Endometrial microvascular endothelial cells (primary cell): ENCODE results near the gene GPR87. TPM values are rescaled to one million over a fixed set of nuclear protein-coding genes. Genes with fewer than 3 reads are reported as not detected.

Experiments
- in situ Hi-C: cut with HindIII; loops from 2 replicates; pipeline ENCODE4 v1.10.0; 2017; ENCODE audit warnings: low sequenced_read_pairs, low pct_unique_long_range_greater_than_20kb; ENCODE audit errors: inconsistent ontology term
- total RNA-seq: library from RNA; depleted of rRNA; stranded (reverse); fragments of >200 nt; gene quantifications from one replicate; pipeline ENCODE4 v1.2.3, GENCODE V29; 2015; ENCODE audit errors: inconsistent ontology term

Gene GPR87
- total RNA-seq, 1 donor from 2014 or later: not detected

DNA sequence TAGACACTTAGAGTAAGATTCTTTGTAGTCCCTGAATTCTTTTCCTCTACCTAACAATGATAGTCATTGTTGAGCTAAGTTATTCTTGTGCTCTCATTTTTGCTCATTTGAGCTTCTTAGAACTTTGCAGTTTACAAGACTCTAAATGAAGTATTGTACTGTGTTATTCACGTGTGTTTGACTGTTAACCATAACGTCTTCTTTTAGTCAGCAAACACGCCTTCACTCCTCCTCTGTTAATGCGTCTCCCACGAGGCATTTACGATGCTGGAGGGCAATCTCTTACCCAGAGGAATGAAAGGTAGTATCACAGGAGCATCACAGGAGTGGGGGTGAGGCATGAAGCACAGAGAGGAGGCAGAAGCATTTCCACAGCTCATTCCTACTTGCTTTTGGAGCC lies 23.5 kb downstream of the GPR87 start:
- in situ Hi-C loops: no loop called here

DNA sequence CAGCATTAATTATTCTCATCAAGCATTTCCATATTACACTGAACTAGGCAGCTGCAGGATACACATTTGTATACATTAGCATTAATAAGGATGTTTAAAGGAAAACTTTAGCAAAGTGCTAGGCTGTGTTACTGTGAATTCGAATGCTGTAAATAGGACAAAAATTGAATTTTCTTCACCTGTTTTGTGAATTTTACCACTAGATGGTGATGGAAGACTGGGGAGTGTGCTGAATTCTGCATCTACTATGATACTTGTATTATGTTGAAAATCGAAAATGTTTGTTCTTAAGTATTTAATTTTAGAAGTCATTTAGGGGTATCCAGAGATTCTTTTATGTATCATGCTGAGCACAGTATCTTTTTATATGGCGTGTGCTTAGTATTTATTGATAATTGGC lies 25.9 kb downstream of the GPR87 start:
- in situ Hi-C loops: no loop called here

DNA sequence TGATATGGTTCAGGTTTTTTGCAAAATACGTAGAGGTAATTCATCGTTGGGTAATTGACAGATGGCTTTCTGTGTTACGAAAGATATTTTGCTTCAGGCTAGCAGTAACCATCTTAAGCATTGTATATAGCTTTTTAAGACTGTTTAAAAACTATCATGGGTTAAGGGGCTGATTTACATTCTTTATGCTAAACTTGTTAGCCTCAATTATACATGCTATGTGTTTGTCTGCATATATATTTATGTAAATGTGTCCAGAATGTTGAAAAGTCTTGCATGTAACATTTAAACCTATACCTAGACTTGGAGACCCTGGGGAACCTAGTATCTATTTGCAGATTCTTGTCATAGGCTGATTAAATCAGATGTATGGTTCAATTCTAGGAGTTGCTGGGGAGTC lies 27.2 kb downstream of the GPR87 start:
- in situ Hi-C loops: no loop called here

DNA sequence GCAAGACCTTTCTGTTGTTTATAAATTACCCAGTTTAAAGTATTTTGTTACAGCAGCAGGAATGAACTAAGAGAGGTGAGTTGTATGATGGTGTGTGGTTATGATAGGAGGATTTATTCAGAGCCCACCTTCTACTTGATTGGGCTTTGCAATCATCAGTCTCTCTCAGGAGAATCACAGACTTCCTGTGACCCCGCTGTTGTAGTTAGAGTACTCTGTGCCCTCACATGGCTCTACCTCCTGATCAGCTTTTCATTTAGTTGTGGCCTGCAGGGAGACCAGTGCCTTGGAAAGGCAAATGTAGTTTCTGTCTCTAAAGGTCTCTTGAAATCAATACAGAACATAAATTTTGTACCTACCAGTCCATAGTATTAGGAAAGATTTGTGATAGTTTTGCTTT lies 30.7 kb downstream of the GPR87 start:
- in situ Hi-C loops: no loop called here

DNA sequence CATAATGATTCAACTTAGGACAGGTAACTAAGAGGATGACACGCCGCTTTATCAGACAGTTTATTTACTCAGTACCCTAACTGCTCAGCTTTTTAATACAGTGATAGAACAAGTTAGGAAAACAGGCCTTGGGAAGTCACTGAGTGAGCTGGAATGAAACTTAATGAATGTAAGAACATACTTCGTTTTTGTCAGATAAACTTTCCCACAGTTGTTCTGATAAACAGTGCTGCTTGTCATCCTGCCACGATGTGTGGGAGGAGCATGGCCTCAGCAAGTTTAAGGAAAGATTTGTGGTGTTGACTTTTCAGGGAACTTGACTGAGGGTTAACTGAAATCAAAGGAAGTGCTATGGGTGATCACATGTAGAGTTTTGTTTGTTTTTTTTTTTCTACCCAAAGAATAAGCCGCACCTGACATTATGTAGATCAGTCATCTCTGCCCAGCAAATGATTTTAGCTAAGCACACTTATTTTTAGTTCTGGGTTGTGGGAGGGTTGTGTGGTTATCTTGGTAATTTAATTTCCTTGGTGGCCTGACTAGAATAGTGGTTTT lies 32.6 kb downstream of the GPR87 start:
- in situ Hi-C loops: no loop called here

DNA sequence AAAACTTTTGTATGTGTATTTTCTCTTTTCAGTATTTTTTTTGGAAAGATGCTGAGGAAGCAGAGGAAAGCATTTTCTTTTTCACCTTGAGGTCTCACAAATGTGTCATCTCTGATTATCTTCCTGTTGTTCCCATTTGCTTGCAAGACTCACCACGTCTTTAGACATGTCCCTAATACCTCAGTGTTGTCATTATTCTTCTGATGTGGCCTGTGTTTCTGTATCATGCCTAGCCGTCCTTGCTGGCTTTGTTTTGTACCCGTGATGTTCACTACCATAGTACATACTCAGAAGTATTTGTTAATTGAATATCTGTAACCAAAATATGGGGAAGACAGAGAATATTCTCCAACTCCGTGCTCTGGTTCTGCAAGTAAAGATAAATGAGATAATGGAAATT lies 33.2 kb downstream of the GPR87 start:
- in situ Hi-C loops: no loop called here

DNA sequence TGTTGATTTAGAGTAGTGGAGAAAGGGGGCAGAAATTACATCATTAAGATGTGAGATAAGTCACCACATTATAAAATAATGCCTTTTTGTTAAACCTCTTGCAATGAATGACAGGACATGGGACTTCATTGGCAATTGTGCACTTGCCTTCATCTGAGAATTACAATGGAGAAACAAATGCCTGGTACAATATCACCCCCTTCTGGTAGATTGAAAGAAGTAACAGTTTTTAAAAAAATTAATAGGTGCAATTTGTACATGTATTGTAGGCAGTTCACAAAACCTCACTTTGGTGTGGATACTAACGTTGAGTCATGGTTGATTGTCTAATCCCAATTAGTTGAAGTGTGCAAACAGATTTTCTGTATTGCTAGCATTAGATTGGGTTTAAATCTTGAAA lies 33.7 kb downstream of the GPR87 start:
- in situ Hi-C loops: no loop called here

DNA sequence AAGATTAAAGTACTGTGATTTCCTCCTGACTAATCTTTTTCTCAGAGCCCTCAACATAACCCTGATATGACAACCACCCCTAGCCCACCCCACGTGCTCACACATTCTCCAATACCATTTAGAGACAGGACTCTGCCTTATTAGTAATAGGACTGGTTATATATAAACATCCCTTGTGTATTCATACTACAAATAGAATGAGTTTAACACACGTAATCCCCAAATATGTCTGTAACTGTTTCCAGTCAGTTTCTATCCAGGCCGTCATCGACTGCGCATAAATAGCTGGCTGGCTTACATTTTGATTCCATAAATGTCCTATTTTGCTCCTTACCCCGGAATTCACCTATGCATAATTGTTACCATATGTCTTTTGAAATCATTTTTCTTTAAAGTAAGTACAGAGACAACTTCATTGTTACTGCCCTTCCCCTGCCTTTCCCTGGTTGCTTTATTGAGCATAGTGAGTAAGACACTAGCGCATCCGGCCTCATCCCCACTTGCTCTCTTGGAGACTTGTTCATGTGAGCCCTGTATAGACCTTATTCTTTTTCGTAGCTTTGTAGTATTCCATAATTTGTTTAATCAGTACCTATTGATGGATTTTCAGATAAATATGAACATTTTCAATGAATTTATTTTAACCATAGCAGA lies 34.8 kb downstream of the GPR87 start:
- in situ Hi-C loops: no loop called here

DNA sequence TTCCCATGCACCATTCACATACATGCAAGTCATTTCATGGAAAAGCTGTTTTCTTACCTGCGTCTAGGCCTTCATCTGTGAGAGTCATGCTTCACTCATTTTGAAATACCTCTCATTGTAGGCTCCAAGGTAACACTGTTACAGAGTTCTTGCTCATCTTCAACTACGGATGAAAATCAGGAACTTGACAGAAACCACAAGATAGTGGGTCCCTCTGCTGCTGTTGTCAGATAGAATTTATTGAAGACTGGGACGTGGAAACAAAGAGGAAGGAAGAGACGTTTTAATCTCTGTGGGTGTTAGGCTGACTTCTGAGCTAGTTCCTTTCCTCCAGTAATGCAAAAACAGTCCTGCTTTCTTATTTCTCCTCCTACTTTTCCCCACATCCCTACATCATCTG lies 38.4 kb downstream of the GPR87 start, which contains the start of gene P2RY14:
TSS of gene P2RY14 (minus strand) at position 313 of the 400 bp plus-strand sequence. CDS start 64,226 bp downstream, outside the sequence.
- in situ Hi-C loops: no loop called here

DNA sequence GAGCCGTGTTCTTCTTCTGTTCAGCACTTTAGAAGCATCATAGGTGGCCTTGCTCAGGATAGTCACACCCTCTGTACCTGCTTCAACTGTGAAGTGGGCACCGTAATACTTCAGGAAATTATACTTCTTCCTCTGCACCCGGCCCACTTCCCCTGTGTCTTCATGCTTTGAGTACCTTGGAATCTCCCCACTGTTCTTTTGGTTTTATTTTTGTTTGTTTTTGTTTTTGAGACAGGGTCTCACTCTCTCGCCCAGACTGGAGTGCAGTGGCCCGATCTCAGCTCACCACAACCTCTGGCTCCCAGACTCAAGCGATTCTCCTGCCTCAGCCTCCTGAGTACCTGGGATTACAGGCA lies 40.0 kb downstream of the GPR87 start:
- in situ Hi-C loops: no loop called here

DNA sequence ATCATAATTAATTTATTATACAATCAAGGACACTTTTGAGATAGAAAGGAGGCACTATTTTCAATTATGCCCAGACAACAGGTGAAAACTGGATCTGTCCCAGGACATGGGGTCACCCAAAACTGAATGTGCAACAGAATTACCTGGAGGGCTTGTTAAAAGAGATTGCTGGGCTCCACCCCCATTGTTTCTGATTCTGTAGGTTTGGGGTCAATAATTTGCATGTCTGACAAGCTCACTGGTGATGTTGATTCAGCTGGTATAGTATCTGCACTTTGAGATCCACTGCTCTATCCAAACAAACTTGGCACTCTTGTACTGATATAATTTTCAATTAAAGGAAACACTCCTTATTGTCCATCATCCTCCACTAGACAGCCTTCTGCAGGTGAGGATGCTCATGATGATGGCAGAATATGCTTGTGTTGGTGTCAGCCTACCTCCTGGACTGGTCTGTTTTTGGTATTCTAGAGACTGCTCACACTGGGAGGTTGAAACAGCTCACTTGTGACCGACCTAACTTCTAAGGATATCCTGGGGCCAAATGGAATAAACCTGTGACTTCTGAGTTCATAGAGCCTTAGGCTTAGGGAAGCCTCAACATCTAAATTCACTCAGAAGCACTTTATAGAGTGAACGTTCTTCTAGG lies 40.5 kb downstream of the GPR87 start:
- in situ Hi-C loops: no loop called here

DNA sequence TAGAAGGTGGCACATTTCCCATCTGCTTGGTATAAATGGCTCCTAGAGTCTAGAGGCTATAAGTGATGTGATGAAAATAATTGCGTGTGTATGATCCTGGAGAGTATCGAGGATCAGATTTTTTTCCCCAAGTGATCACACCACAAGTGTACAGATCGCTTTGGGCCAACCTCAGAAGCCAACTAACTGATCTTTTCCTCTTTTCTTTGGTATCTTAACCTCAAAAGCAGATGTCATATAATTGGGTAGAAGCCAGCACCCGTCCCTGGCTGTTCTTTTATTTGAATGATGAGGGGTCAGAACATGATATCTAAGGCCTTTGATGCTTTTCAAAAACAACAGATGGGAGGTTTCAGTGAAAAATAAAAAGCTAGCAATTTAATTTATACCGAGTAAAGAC lies 41.5 kb downstream of the GPR87 start:
- in situ Hi-C loops: no loop called here

DNA sequence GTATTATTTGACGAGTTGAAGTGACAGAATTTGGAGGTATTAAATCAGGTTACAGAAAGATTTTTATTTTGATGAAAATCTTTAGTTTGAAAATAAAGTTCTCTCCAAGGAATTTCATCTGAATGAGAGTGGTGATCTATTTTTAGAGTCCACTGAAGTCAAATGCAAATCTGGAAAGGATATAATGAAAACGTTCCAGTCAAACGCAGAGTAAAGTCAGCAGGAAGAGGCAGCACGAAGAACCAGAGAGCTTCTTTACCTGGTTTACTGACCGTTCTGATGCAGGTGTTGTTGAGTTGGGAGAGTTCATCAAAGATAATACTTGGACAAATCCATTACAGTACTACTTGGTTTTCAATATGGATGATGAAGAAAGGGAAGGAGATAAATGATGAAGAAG lies 47.0 kb downstream of the GPR87 start:
- in situ Hi-C loops: no loop called here

DNA sequence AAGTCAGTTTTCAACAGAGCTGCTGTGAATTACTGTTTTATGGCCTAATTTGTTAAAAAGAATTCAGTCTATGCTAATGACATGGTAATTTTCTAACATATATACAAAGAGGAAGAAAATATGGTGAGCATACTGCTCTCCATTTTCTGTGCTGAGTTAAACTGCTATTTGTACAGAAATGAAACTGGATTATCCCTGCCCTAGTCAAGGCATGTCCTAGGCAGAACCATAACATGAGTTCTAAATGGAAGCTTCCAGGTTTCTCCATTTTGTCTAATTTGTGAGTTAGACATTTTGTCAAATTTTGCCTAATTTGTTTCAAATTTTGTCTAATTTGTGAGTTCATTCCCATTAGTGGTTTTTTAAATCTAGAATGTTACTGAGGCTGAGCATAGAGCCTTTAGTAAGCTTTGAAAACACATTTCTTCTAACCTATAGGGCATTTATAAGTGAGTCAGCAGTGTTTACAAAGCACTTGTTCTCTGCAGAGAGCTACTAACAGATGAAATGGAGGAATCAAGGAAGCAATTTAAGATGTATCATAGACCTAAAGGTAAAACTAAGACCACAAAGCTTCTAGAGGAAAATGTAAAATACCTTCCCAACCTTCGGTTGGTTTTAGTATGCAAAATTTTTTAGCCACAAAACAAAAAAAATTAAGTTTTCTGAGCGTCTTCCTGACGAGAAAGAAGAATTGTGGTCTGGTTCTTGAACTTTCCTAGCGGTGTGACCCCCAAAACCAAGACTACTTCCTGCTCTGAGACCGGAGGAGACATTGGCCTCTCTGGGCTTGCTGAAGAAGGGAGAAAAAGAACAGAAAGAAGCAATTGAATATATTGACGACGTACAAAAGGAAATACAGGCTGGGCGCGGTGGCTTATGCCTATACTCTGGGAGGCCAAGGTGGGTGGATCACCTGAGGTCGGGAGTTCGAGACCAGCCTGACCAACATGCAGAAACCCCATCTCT lies 48.1 kb downstream of the GPR87 start:
- in situ Hi-C loops: no loop called here

DNA sequence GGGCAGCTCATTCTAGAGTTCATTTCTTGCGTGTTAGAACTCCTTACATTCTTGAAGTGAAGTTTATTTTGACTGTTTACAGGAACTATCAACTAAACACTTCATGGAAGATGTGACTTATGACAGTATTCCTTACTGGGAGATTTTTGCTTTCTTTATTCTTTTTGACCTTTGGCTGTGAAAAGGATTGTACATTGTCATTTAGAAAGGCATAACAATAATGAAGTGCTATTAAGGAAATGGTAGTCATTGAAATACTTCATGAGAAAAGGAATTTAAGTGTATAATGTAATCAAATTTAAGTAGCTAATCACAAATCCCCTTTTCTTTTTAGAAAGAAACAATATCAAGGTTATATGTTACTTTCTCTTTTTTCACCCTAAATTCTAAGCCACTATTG lies 49.6 kb downstream of the GPR87 start:
- in situ Hi-C loops: no loop called here

DNA sequence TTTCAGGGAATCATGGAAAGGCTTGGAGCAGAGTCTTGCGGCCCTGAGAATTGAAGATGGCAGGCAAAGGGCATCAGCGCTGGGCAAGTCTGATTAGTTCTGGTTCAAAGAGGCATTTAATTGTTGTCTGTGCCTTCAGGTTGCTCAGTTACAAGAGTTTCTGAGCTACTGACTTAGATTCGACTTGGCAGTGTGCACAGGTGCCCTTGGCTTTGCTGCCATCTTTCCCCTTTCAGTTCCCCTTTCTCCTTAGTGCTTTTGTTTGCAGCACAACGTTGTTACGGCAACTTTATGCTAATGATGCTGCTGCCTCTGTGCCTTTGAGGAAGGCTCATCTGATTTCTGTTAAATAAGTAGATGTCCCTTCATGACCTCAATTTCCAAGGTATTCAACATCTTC lies 50.8 kb downstream of the GPR87 start:
- in situ Hi-C loops: no loop called here

DNA sequence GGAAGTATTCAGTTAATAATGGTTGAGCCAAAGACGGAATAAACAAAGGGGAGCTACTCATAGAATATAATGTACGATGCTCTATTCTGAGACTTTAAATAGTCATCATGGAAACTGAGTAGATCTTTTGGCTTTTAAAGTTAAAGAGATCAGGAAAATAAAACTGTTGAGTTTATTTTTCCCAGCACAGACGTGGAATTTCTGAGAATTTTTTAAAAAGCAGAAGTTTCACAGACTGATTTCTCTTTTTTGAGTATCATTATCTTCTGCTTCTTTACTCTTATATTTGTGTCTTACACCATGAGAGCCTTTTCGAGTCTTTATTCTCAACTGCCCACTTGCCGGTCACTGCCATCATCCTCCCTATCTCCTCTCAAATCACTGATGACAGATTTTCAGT lies 51.5 kb downstream of the GPR87 start:
- in situ Hi-C loops: no loop called here

DNA sequence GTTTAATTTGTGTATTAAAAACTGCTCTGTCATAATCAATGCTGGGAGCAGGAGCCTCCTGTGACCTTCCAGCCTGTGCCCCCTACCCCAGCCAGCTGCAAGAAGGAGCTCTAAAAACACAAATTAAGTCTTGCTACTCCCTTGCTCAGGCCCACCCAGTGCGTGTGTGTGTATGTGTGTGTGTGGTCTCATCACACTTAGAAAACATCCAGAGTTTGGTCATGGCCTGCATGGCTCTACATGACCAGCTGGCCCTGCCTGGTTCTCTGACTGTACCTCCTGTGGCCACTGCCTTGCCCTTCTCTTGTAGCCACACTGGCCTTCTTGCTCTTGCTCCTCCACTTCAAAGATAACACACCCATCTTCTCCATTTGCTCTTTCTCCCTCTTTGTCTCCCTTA lies 52.0 kb downstream of the GPR87 start:
- in situ Hi-C loops: no loop called here

DNA sequence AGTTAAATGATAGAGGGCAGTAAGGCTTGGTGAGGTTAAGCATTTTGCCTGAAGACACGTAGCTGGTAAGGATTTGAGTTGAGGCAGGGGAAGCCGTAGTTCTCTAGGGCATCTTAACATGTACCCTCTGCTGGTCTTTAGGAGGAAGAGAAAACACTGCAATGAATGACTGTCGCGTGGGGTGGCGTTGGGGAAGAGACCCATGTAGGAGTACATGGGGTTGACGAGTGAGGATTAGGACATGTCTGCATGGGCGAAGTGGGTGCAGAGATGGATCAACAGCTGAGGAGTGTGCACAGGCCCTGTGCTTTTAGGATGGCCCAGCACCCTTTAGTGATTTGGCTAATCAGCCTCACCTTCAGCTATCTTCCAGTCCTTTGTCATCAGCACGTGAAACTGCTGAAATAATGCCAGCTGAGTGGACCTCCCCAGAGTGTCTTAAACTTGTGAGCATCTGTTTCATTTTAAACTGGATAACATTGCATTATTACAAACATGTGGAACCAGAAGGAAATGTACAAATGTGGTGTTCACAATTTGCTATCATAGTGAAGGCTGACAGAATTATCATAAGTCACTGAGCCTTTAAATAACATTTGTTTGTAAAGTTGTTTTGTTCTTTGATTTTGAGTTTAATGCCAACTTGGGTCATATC lies 53.6 kb downstream of the GPR87 start:
- in situ Hi-C loops: no loop called here
